Glutamatergic neuron (in vitro differentiated cells): ENCODE results near the gene APOBR. TPM values are rescaled to one million over a fixed set of nuclear protein-coding genes. Genes with fewer than 3 reads are reported as not detected.

Experiments
- DNase-seq: peaks from one replicate; pipeline ENCODE4 v3.0.0; 2022
- H3K27ac Mint-ChIP-seq: one replicate; pipeline ENCODE4 v1.8.0; 2020; ENCODE audit warnings: mild to moderate bottlenecking, mixed read lengths, inconsistent platforms; ENCODE audit not compliant: unreplicated experiment
- H3K27me3 Mint-ChIP-seq: one replicate; pipeline ENCODE4 v1.8.0; 2020; ENCODE audit warnings: mild to moderate bottlenecking, moderate library complexity, mixed read lengths, inconsistent platforms; ENCODE audit not compliant: unreplicated experiment
- H3K36me3 Mint-ChIP-seq: one replicate; pipeline ENCODE4 v1.8.0; 2020; ENCODE audit warnings: mild to moderate bottlenecking, mixed read lengths, inconsistent platforms; ENCODE audit not compliant: unreplicated experiment
- H3K4me1 Mint-ChIP-seq: one replicate; pipeline ENCODE4 v1.8.0; 2020; ENCODE audit warnings: mild to moderate bottlenecking, low read depth, mixed read lengths, inconsistent platforms; ENCODE audit not compliant: unreplicated experiment
- H3K4me3 Mint-ChIP-seq: one replicate; pipeline ENCODE4 v1.8.0; 2020; ENCODE audit warnings: mild to moderate bottlenecking, mixed read lengths, inconsistent platforms; ENCODE audit not compliant: unreplicated experiment
- H3K9me3 Mint-ChIP-seq: one replicate; pipeline ENCODE4 v1.8.0; 2020; ENCODE audit warnings: mild to moderate bottlenecking, moderate library complexity, mixed read lengths, inconsistent platforms; ENCODE audit not compliant: unreplicated experiment
- total RNA-seq: library from RNA; stranded (reverse); fragmentation: NEBNext Ultra II Directional; extraction: Animal tissue kit (Norgen Biotek cat#: 25700); gene quantifications from one replicate; pipeline ENCODE4 v1.2.1, GENCODE V29; 2021; ENCODE audit not compliant: unreplicated experiment
- TF ChIP-seq, protein P1 (sequence below): fragments of 200-600 bp; sonication (generic); IDR thresholded peaks from one replicate; pipeline ENCODE4 v1.5.0; 2021; ENCODE audit not compliant: partially characterized antibody, unreplicated experiment

Gene APOBR
- total RNA-seq, 1 donor from 2014 or later, result not detected

DNA sequence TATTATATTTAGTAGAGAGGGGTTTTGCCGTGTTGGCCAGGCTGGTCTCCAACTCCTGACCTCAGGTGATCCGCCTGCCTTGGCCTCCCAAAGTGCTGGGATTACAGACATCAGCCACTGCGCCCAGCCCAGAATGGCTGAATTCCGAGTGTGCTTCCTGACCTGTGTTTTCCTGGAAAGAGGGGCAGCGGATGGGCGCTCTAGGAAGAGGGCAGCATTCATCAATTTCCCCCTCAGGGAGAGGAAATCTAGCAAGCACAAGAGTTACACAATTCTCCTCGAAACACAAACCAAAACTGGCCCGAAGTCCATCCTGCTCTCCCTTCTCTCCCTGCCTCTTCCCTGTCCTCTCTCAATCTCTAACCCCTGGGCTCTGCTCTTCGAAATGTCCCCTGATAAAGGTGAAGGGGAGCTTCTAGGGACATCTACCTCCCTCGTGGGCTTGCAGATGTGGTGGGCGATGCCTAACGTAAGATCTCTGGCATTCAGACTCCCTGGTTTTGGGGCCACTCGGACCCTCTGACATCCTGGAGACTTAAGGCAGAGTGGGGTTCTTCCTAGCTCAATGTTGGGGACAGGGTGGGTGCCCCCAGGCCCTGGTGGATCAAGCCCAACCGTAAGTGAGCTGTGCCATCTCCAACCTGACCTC lies 11.2 kb downstream of the APOBR start:
- Mint-ChIP-seq H3K27me3 (peaks cover 5% of the 10 kb centered on the region), H3K4me3 (no peak overlapping the region), H3K9me3 (no peaks in the 10 kb centered on the region), H3K36me3 (no peaks in the 10 kb centered on the region), H3K27ac (no peak overlapping the region), H3K4me1 (no peaks in the 10 kb centered on the region)
- TF ChIP-seq, protein P1, sequence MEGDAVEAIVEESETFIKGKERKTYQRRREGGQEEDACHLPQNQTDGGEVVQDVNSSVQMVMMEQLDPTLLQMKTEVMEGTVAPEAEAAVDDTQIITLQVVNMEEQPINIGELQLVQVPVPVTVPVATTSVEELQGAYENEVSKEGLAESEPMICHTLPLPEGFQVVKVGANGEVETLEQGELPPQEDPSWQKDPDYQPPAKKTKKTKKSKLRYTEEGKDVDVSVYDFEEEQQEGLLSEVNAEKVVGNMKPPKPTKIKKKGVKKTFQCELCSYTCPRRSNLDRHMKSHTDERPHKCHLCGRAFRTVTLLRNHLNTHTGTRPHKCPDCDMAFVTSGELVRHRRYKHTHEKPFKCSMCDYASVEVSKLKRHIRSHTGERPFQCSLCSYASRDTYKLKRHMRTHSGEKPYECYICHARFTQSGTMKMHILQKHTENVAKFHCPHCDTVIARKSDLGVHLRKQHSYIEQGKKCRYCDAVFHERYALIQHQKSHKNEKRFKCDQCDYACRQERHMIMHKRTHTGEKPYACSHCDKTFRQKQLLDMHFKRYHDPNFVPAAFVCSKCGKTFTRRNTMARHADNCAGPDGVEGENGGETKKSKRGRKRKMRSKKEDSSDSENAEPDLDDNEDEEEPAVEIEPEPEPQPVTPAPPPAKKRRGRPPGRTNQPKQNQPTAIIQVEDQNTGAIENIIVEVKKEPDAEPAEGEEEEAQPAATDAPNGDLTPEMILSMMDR, result no peak
- no peak for DNase-seq

DNA sequence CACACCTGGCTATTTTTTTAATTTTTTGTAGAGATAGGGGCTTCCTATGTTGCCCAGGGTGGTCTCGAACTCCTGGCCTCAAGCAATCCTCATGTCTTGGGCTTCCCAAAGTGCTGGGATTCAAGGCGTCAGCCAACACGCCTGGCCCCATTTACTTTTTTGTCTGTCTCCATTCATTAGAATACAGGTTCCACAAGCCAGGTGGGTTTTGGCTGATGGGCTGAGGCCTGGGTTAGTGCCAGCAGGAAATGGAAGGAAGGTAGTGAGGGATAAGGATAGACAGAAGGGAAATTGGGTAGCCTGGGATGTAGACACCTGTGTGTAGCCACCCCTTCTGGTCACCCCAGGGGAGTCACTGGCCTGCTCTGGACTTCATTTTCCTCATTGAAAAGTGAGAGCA lies 16.6 kb downstream of the APOBR start:
- TF ChIP-seq, protein P1, result no peak
- Mint-ChIP-seq H3K27ac (no peak overlapping the region), H3K9me3 (no peaks in the 10 kb centered on the region), H3K36me3 (no peaks in the 10 kb centered on the region), H3K27me3 (peaks cover 11% of the 10 kb centered on the region), H3K4me3 (no peak overlapping the region), H3K4me1 (no peaks in the 10 kb centered on the region)
- no peak for DNase-seq

- Mint-ChIP-seq H3K27me3 (peaks cover 7% of the 10 kb centered on the region), H3K27ac (no peak overlapping the region), H3K4me3 (no peak overlapping the region), H3K36me3 (no peaks in the 10 kb centered on the region), H3K9me3 (no peaks in the 10 kb centered on the region), H3K4me1 (no peaks in the 10 kb centered on the region)
- TF ChIP-seq, protein P1, result no peak
- DNase-seq, result no peak
These were observed 17.7 kb downstream of the APOBR start for GRCh38 chr16:28511801-28512789.

DNA sequence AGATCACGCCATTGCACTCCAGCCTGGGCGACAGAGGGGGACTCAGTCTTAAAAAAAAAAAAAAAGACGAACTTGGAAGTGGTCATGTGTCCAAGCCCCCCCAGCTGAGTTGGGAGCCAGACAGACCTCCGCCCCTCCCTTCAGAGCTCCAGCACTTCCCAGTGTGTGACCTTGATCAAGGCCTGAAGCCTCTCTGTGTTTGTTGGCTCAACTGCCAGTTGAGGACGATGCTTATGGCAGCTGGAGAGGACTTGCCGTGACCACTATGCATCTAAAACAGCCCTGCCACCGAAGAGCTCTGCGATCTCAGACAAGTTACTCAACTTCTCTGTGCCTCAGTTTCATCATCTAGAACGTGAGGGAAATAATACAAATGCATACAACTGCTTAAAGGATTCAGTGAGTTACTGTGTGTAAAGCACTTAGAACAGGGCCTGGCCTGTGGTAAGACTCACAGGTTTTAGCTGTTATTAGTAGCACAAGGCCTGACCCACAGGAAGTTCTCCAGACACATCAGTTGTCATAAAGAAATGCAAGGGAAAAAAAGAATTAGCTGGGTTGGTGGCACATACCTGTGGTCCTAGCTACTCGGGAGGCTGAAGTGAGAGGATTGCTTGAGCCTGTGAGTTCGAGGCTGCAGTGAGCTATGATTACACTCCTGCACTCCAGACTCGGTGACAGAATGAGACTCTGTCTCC lies 19.2 kb downstream of the APOBR start:
- H3K27ac Mint-ChIP-seq, result no peak overlapping the region
- H3K4me1 Mint-ChIP-seq, result no peaks in the 10 kb centered on the region
- H3K4me3 Mint-ChIP-seq, result no peak overlapping the region
- TF ChIP-seq, protein P1, result no peak
- H3K27me3 Mint-ChIP-seq, result peaks cover 7% of the 10 kb centered on the region
- no peaks in the 10 kb centered on the region for H3K9me3 Mint-ChIP-seq
- DNase-seq, result no peak
- H3K36me3 Mint-ChIP-seq, result no peaks in the 10 kb centered on the region
